22Rv1 (cell line): ENCODE data around the gene SMYD3.

Experiments used
- H3K27ac ChIP-seq: fragments of 450-650 bp; 2 replicates; pipeline ENCODE4 v1.5.1; 2017
- CTCF ChIP-seq: fragments of 450-650 bp; IDR thresholded peaks from 2 replicates; pipeline ENCODE4 v1.5.1; 2017; ENCODE audit warnings: mild to moderate bottlenecking
- ZFX ChIP-seq: fragments of 450-650 bp; IDR thresholded peaks from 2 replicates; pipeline ENCODE4 v1.6.1; 2017; ENCODE audit warnings: antibody characterized with exemption, borderline replicate concordance

The SMYD3 gene

GRCh38 chr1:246483569-246483933, 23.5 kb downstream of the SMYD3 start:
- no peak overlapping the region for H3K27ac ChIP-seq
- TF ChIP-seq ZFX (no peak), CTCF (no peak)

GRCh38 chr1:246482805-246483568, 24.1 kb downstream of the SMYD3 start:
- no peak for TF ChIP-seq CTCF
- TF ChIP-seq ZFX = no peak
- no peak overlapping the region for H3K27ac ChIP-seq

- H3K27ac ChIP-seq = no peak overlapping the region
- TF ChIP-seq CTCF (no peak), ZFX (no peak)
Measured at GRCh38 chr1:246479061-246479460, 28.0 kb downstream of the SMYD3 start.

GRCh38 chr1:246477634-246478033, 29.4 kb downstream of the SMYD3 start:
- no peak for TF ChIP-seq ZFX
- no peak for TF ChIP-seq CTCF
- H3K27ac ChIP-seq = no peak overlapping the region

GRCh38 chr1:246476771-246477170, 30.3 kb downstream of the SMYD3 start:
- no peak overlapping the region for H3K27ac ChIP-seq
- TF ChIP-seq CTCF = no peak
- no peak for TF ChIP-seq ZFX

GRCh38 chr1:246471688-246472087, 35.4 kb downstream of the SMYD3 start:
- no peak overlapping the region for H3K27ac ChIP-seq
- TF ChIP-seq ZFX (no peak), CTCF (no peak)

GRCh38 chr1:246470585-246470984, 36.5 kb downstream of the SMYD3 start:
- TF ChIP-seq ZFX (no peak), CTCF (no peak)
- no peak overlapping the region for H3K27ac ChIP-seq
